ENCODE data around the gene ZSWIM7. TPM values are rescaled to one million over a fixed set of nuclear protein-coding genes. Genes with fewer than 3 reads are reported as not detected.

The ZSWIM7 gene
- total RNA-seq, 1 donor from 2014 or later, result 24.2 TPM

DNA sequence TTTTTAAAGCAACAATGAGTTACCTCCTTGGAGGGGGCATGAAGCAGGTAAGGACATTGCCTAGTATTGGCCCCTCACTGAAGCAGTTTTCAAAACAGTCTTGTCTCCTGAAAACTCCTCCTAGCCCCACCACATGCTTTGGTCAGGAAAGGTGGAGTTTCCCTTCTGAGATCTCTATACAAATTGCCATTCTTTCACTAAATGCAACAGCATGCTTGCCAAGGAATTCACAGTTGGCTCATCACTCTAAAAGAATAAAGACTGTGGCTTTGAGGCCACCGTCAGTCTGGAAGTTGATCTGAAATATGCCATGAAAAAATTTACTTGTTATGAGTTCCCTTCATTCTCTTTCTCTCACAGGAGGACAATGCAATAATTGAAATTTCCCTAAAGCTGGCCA is 4.3 kb upstream of the ZSWIM7 start:
- H3K4me3 ChIP-seq (ENCODE audit: low read depth, low read length), result no peak overlapping the region
- FAIRE-seq (no peak), DNase-seq (ENCODE audit: low read depth) (no peak)
- H3K27me3 ChIP-seq (ENCODE audit: control insufficient read depth, insufficient read depth, low read length), result no peaks in the 10 kb centered on the region
- no peak for TF ChIP-seq CTCF (IDR thresholded peaks at IDR 0.05; ENCODE audit: insufficient read depth, low read length, severe bottlenecking)
- peaks cover 26% of the 10 kb centered on the region for H3K36me3 ChIP-seq (ENCODE audit: control insufficient read depth, insufficient read depth, low read length)

DNA sequence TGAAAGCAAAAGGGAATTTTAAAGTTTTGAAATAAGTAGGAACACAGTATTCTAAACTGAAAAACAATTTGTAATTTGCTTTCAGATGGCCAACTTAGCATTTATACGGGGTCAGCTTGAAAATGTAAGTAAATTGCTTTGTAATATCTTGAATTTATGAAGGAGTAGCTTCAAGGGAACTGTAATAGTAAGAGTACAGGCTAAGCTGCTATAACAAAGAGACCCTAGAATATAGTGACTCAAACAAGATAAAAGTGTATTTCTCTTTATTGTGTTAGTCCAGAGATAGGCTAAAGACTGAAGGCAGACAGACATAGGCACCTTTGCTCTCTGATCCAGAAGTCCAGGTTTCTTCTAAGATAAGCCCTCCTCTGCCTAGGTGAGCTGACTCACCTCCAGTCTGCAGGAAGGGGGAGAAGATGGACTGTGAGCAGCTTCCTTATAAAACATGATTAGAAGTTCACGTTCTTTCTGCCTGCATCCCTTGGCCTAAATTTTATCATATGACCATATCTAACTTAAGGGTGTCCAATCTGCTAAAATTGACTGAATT is 3.3 kb upstream of the ZSWIM7 start:
- FAIRE-seq, result no peak
- H3K4me3 ChIP-seq (ENCODE audit: low read depth, low read length), result no peak overlapping the region
- peaks cover 23% of the 10 kb centered on the region for H3K36me3 ChIP-seq (ENCODE audit: control insufficient read depth, insufficient read depth, low read length)
- no peak for TF ChIP-seq CTCF (IDR thresholded peaks at IDR 0.05; ENCODE audit: insufficient read depth, low read length, severe bottlenecking)
- no peaks in the 10 kb centered on the region for H3K27me3 ChIP-seq (ENCODE audit: control insufficient read depth, insufficient read depth, low read length)
- DNase-seq (ENCODE audit: low read depth), result no peak

- Histone ChIP-seq H3K36me3 (ENCODE audit: control insufficient read depth, insufficient read depth, low read length) (peaks cover 23% of the 10 kb centered on the region), H3K4me3 (ENCODE audit: low read depth, low read length) (peak overlapping the region; percentile 58), H3K27me3 (ENCODE audit: control insufficient read depth, insufficient read depth, low read length) (no peaks in the 10 kb centered on the region)
- FAIRE-seq (no peak), DNase-seq (ENCODE audit: low read depth) (peak; percentile 54)
- no peak for TF ChIP-seq CTCF (IDR thresholded peaks at IDR 0.05; ENCODE audit: insufficient read depth, low read length, severe bottlenecking)
Measured at GRCh38 chr17:16001226-16001897, 1.9 kb upstream of the ZSWIM7 start.

GRCh38 chr17:15999974-16000827 is 697 bp upstream of the ZSWIM7 start:
- Histone ChIP-seq H3K27me3 (ENCODE audit: control insufficient read depth, insufficient read depth, low read length) (no peaks in the 10 kb centered on the region), H3K4me3 (ENCODE audit: low read depth, low read length) (peak overlapping the region; percentile 58), H3K36me3 (ENCODE audit: control insufficient read depth, insufficient read depth, low read length) (peaks cover 18% of the 10 kb centered on the region)
- TF ChIP-seq CTCF (IDR thresholded peaks at IDR 0.05; ENCODE audit: insufficient read depth, low read length, severe bottlenecking), result no peak
- DNase-seq (ENCODE audit: low read depth) (no peak), FAIRE-seq (no peak)

- no peak for FAIRE-seq
- Histone ChIP-seq H3K36me3 (ENCODE audit: control insufficient read depth, insufficient read depth, low read length) (peaks cover 5% of the 10 kb centered on the region), H3K27me3 (ENCODE audit: control insufficient read depth, insufficient read depth, low read length) (no peaks in the 10 kb centered on the region), H3K4me3 (ENCODE audit: low read depth, low read length) (no peak overlapping the region)
- TF ChIP-seq CTCF (IDR thresholded peaks at IDR 0.05; ENCODE audit: insufficient read depth, low read length, severe bottlenecking), result no peak
- no peak for DNase-seq (ENCODE audit: low read depth)
Measured at GRCh38 chr17:15998031-15998562, 1.4 kb downstream of the ZSWIM7 start.

Measured in bronchial epithelial cell (primary cell).